Activated CD4-positive, alpha-beta T cell treated with anti-CD3 and anti-CD28 coated beads for 4 hours (primary cell): Measurements from ENCODE around the gene PRLH.
A peak's percentile ranks its signal among the peaks of the same experiment; 100 is the strongest.

ENCODE experiments used
- DNase-seq, 2 donors: peaks; one replicate each; pipeline ENCODE4 v3.0.0-alpha.2; 2020

PRLH gene

DNA sequence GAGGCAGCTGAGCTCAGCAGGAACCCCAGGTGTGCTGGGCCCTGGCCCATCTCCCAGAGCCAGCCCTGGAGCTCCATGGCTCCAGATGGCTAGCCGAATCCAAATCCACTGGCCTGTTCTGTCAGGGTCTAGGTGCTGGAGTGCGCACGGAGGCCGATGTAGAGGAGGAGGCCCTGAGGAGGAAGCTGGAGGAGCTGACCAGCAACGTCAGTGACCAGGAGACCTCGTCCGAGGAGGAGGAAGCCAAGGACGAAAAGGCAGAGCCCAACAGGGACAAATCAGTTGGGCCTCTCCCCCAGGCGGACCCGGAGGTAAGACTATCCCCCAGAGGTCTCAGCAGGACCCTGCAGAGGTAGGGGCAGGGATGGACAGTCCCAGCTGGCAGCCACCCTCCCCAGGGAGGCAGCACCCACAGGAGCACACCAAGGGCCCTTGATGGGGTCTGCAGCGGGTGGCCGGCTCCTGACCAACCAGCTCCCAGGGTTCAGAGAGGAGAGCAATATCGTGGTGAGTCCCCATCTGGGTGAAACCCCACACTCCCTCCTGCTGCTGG is 26.1 kb upstream of the PRLH start:
- no peak for DNase-seq

GRCh38 chr2:237540823-237541222 is 25.6 kb upstream of the PRLH start:
- DNase-seq = no peak

DNA sequence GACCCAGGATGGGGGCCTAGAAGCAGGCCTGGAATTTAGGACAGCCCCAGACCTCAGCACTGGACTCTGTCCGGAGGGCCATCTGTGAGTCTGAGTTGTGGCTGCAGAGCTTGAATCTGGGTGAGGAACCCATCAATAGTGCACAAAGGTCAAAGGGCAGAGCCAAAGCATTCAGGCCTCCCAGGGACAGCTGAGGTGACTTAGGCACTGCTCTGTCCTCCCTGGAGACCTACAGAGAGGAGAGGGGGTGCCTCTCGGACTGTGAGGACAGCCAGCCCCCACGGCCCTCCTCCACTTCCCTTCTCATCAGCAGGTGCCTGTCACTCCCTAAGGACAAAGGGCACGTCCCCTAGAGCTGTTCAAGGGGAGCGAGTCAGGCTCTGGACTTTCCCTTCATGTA is 25.1 kb upstream of the PRLH start:
- DNase-seq = no peak

DNA sequence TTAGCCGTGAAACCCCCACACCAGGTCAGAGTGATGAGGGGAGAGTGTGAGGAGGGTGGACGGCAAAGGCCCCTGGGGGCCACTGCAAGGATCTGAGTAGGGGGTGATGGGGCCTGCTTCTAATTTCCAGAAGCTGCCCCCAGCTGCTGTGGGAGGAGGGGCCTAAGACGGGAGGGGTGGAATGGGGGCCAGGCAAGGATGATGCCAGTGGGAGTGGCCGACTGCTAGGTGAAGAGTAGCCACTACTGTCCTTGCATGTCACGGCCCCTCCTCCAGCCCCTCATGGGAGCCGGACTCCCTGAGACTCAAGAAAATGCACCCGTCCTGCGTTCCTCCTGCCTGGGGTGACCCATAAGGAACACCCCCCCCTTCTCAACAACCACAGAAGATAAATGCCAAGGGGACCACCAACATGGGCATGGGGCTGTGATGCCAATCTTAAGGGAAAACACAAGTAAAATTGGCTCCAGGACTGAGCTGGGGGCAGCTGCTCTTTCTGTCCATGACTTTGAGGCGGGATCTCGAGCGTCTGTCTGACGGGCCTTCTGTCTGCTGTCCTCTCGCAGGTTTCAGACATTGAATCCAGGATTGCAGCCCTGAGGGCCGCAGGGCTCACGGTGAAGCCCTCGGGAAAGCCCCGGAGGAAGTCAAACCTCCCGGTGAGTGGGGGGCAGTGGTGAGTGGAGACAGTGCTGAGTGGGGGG is 24.2 kb upstream of the PRLH start:
- DNase-seq = no peak

DNA sequence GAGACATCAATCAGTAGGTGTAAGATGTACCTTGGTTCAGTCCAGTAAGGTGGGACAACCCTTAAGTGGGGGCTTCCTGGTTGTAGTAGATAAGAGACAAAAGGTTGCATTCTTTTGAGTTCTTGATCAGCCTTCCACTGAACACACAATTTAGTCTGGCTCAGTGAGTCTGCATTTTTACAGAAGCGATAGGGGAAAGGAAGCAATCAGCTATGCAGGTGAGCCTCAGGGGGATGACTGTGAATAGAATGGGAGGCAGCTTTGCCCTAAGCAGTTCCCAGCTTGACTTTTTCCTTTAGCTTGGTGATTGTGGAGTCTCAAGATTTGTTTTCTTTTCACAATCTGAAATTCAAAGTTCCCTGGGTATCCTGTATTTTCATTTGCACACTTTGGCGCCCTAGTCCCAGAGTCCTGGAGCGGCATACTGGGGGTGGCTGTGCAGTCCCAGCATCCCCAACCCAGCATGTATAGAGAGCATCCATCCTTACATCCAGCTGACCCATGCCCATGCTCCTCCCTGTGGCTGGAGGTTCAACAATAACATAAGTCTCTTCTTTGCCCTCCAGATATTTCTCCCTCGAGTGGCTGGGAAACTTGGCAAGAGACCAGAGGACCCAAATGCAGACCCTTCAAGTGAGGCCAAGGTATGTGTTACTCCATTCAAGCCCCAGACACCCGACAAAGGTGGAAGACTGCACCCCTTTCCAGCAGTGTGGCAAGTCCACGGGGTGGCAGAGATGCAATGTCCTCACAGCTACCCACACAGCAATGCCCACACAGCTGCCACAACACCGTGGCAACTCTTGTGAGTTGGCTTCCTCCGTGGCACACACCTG is 20.1 kb upstream of the PRLH start:
- DNase-seq = no peak

DNA sequence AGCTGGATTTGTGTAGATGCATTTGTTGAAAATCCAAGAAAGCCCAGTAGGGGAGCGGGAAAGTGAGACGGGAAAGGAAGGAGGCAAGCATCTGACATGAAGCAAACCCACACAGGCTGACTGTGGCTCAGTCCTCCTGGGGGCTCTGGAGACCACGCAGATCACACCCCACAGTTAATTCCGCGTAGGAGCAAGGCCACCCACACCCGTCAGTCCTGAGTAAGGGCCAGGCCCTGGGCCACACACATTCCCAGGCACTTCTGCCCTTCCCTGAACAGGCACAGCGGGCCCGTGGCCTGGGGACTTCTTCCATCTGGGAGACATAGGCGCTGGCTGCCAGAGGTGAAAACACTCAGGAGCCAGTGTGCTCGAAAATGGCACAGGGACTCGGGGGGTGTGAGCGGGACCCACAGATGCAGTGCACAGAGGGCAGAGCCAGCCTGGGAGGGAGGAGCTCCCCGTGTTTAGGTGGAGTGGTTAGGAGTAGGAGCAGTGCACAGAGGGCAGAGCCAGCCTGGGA is 19.4 kb upstream of the PRLH start:
- no peak for DNase-seq

GRCh38 chr2:237547841-237548416 is 18.4 kb upstream of the PRLH start:
- DNase-seq = no peak

DNA sequence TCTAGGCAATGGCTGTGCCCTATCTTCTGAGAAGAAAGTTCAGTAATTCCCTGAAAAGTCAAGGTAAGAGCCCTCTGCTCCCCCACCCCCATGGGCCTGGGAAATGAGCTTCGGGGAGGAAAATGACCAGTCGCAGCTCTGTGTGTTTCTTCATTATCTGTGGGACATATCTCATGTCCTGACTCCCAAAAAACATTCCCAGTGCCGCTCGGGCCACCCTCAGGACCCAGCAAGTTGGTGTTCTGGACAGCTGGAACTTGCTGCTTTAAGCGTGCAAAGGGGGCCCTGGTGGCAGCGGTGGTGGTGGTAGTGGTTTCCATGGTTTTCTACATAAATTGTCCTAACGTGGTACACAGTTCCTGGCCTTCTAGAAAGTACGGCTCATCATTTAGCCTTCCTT is 17.2 kb upstream of the PRLH start:
- DNase-seq = no peak

DNA sequence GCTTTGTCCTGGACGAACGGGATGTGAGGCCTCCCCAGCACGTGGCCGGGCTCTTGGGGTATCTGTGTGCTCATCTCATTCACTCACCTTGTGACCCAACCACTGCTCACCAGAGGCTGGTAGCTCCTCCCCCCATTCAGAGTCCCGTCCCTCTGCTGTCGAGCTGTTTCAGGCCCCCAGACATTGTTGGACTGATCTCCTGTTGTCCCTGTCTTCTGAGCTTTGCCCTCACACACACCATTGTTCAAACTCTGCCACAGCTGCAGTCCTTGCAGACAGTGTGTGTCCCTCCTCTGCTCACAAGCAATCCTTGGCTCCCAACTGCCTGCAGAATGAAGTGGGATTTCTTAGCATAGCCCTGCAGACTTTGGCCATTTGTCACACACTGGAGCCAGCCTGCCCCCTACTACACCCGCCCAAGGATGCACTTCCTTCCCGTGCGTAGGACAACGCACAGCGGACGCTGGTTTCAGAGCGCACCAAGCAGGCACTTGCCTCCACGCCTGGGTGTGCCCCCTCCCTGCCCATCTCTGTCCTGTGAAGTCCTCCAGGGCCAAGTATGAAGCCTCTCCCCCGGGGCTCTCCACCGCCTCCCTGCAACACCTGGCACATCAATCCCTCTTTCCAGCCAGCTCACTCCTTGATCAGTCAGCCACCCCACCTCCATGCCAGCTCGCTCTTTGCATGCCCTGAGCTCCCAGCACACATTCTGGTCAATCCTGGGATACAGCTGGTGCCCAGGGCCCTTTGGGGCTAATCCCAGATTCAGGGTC is 16.5 kb upstream of the PRLH start:
- no peak for DNase-seq

GRCh38 chr2:237551071-237551574 is 15.3 kb upstream of the PRLH start:
- DNase-seq = no peak

DNA sequence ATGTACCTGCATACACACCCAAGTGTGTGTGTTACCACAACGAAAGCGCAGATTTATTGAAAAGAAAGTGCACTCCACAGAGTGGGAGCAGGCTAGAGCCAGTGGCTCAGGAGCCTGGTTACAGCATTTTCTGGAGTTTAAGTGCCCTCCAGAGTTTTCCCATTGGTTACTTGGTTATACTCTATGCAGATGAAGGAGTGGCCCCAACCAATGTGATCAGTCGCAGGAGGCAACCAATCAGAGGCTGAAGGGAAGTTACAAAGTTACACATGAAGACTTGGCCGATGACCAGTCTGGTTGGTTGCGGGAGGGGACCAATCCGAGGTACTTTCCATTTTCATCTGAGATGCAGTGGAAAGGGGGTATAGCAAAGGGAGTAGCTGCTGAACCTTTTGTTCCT is 13.5 kb upstream of the PRLH start:
- no peak for DNase-seq

DNA sequence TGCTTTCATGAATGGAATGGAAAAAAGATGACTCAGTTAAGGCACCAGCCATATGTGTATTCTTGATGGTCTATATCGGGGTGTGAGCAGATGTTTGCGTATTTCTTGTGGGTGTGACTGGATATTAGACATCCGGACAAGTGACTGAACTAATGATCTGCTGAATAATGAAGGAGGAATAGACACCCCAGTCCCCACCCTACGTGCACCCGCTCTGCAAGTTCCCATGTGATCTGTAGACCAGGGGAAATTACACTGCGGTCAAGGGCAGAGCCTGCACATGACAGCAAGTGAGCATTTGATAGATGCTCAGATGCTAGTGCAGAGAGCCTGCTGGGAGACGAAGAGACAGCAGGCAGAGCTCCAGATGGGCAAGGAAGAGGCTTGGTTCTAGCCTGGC is 12.4 kb upstream of the PRLH start:
- DNase-seq = no peak

- DNase-seq = no peak
These were observed 10.8 kb upstream of the PRLH start for GRCh38 chr2:237555560-237555959.

DNA sequence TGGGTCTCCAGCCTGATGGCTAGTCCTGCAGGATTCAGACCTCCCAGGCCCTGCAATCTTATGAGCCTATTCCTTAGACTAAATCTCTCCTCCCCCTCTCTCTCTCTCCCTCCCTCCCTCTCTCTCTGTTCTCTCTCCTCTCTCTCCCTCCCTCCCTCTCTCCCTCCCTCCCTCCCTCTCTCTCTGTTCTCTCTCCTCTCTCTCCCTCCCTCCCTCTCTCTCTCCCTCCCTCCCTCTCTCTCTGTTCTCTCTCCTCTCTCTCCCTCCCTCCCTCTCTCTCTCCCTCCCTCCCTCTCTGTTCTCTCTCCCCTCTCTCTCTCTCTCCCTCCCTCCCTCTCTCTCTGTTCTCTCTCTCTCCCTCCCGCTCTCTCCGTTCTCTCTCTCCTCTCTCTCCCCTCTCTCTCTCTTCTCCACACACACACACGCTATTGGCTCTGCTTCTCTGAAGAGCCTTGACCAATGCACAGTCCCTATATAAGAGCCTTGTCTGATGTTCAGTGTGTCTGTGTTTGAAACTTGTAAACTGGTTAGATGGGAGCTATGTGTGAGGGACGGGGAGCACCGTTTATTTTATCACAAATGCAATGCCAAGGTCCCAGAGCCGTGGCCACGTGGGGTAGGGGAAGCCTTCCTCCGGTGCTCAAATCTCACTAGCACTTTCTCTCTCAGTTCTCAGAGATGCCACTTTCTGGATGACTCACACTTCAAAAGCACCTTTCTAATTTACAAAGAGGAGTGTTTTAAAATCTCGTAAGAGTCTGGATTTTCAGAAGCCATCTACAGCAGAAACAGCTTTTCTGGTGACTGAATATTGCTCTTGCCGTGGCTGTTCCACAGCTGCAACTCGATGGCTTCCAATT is 9.4 kb upstream of the PRLH start:
- DNase-seq = peak; percentile 26 to 38

DNA sequence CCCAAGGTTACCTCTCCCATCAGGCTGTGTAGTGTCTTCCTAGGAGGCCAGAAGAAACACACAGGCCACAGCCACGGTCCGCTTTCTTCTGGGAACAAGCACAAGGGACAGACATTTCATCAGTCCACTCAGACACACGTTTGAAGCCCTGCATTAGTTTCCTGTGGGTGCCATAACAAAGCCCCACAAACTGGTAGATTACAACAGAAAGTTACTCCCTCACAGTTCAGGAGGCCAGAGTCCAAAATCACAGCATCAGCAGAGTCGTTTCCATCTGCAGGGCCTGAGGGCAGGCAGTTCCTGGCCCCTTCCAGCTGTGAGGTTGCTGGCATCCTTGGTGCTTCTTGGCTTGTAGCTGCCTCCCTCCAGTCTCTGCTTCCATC is 8.8 kb upstream of the PRLH start:
- no peak for DNase-seq

GRCh38 chr2:237558961-237559641 is 7.3 kb upstream of the PRLH start:
- no peak for DNase-seq

DNA sequence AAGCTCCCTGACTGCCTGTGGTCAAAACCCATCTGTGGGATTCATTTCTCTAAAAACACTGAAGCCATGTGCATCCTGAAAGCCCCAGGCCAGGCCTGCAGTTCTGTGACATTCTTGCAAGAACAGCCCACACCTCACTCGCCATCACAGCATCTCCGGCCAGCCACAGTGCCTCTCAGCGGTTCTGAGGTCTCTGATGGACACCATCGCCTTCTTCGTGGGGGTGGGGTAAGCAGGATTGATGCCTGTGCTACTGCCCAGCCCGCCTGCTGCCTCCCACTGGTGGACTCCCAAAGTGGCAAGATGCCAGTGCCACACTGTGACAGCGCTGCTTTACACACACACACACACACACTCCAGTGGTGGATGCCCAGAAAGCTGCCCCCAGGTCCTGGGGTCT is 5.2 kb upstream of the PRLH start:
- no peak for DNase-seq

DNA sequence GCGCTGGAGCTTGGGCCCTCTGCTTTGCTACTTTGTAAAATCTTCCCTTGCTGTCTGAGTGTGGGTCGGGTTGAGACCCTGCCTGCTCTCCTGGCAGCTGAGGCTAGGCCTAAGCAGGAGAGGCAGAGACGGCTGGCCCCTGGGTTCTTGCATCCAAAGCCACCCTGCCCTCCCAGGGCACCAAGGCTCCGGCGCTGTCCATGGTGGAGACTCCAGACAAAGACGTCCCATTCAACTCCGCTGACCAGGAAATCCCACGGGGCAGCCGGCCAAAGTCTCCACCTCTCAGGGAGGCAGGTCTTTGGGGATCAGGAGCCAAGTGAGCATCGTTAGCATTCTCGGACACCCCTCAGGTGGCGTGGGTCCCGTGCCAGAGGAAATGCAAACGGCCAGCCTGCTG is 2.6 kb upstream of the PRLH start:
- no peak for DNase-seq

- DNase-seq = no peak
These were observed 1.7 kb upstream of the PRLH start for GRCh38 chr2:237564526-237565131.

DNA sequence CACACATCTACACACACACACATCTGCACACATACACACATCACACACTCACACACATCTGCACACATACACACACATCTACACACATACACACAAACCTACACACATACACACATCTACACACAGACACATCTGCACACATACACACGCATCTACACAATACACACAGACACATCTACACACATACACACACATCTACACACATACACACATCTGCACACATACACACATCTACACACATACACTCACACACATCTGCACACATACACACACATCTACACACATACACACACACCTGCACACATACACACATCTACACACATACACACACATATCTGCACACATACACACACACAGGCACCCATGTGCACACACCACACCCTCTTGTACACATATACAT is 400 bp upstream of the PRLH start:
- DNase-seq = no peak
